Stimulated activated CD4-positive, alpha-beta T cell treated with anti-CD3 and anti-CD28 coated beads, Interleukin-1b, Interleukin-23, amount 100 ng/mL, for 24 hours (primary cell): ENCODE data around the gene FSCN2.

ENCODE experiments used
- DNase-seq, 4 experiments: peaks; one replicate each; pipeline ENCODE4 v3.0.0-alpha.2; 2020; ENCODE audit warnings: low read depth in 4 of 4, low spot score in 1 of 4

FSCN2 gene

DNA sequence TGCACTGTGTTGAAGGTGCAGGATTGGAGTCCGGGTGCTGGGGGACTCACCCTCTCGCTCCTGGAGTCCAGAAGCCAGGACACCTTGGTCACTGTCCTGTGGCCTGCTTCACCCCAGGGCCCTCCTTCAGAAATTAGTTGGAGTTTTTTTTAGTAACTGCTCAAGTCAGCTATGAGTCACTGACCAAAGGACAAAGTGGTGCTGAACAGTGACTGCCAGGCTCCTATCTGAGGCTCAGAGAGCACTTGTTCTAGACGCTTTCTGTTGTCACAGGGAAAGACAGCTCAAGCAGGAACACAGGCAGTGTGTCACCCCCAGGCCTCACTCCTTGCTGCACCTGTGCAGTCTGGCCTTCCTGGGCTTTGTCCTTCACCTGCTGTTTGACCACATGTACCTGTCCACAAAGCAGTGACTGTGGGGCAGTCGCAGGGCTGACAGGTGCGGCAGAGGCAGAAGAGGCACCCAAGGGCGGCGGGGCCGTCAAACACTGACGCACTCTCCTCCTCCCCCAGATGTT lies 28.1 kb downstream of the FSCN2 start:
- DNase-seq, result no peak

DNA sequence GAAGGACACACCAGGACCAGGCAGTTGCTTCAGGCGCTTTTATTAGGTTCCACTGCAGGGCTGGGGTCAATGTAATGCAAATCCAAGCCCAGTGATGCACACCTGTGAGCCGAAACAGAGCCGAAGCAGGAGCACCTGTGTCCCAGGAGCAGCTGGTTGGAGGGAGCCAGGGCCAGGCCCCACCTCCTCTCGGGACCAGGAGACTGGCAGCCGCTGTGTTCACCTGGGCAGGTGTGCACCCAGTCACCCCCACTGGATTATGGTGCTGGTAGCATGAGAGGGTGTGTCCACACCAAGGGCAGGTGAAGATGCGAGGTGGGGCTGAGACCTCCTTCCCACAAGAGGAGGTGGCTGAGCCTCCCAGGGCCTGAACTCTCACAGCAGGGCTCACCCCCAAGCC lies 28.7 kb downstream of the FSCN2 start:
- DNase-seq, result no peak

DNA sequence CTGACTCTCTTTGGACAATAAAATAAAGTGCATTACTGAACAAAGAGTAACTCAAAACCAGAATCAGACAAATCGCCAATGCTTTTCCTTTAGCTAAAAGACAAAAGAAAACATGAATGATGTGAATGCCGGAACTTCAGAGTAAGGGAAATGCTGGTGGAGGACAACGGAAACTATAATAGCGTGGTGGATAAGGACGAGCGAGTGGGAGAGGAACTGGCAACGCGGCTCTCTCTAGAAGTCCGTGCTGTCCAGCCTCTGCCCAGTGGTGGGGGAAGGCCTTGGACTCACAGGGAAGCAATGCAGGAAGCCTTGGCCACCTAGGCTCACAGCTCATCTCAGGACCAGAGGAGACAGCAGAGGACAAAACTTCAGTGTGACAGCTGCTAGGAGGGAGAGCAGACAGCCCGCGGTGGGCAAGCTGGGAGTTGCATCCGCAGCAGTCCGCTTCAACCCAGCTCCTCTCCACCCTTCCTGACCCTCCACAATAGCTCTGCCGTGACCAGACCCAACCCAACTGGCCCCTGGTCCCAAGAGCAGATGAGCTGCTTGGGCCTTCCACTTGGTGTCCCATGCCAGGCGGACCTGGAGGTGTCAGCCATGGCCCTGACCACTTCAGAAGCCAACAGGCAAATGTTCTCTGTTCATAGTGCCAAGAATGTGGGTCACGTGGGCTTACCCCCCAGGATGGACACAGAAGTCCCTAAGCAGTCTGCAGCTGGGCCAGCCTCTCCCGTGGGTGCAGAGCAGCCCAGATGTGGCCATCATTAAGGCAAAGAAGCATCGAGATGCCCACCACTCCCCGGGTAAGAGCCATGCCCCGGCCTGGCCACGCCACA lies 29.3 kb downstream of the FSCN2 start:
- no peak for DNase-seq

DNA sequence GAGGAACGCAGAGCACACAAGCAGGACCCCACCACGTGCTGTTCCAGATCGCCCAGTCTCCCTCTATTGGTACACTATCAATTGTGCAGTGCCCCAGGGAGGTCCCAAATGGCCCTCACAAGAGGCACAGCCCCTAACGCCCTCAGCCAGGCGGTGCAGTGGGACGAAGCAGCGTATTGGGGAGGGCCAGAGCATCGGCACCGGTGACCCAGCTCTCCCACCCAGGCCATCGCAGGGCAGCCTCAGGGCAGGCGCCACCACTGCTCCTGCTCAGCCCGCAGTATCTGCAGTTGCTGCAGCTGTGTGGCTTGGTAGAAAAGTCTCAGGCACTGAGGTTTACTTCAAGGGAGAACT lies 29.9 kb downstream of the FSCN2 start:
- no peak for DNase-seq

DNA sequence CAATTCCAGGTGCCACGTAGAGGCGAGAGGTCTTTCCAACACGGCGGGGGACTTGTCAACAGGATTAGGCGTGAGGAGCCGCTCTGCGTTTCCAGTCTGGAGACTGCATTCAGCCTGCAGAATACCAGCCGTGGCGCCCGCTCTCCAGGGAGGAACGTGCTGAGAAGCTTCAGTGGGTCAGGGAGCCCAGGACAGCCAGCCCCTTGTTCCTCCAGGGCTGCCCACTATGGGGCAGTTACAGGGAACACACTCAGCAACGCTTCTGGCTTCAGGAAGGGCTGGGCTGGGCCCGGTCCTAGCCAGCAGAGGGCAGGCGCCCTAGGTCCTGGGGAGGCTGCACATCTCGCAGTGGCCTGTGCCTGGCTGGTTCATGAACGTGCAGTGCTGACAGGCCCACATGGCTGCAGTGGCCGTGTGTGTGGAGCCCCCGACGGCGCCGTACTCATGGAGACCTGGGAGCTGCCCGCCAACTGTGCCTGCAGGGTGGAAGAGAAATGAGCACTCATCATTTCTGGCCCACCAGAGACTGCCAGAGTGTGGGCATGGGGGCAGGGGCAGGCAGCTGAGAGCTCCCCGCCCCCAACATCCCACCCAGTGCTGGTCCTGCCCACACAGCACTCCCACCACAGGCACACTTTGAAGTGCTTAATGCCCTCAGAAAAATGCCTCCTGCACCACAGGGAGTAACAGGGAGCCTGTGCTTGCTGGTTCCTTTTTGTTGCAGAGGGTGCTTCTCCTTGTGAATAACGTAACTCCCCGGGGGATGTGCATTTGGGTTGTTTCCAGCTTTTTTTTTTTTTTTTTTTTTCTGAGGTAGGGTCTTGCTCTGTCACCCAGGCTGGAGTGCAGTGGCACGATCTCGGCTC lies 31.0 kb downstream of the FSCN2 start:
- DNase-seq, result no peak

DNA sequence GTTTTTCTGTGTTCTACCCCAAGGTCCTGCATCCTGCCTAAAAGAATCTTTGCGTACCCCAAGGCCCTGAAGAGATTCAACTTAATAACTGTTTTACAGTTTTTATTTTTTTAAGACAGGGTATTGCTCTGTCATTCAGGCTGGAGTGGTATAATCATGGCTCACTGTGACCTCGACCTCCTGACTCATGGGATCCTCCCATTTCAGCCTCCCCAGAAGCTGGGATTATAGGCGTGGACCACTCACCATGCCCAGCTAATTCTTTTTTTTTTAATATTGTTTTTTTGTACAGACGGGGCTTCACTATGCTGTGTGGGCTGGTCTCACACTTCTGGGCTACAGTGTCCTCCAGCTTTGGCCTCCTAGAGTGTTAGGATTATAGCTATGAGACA lies 33.3 kb downstream of the FSCN2 start:
- no peak for DNase-seq

DNA sequence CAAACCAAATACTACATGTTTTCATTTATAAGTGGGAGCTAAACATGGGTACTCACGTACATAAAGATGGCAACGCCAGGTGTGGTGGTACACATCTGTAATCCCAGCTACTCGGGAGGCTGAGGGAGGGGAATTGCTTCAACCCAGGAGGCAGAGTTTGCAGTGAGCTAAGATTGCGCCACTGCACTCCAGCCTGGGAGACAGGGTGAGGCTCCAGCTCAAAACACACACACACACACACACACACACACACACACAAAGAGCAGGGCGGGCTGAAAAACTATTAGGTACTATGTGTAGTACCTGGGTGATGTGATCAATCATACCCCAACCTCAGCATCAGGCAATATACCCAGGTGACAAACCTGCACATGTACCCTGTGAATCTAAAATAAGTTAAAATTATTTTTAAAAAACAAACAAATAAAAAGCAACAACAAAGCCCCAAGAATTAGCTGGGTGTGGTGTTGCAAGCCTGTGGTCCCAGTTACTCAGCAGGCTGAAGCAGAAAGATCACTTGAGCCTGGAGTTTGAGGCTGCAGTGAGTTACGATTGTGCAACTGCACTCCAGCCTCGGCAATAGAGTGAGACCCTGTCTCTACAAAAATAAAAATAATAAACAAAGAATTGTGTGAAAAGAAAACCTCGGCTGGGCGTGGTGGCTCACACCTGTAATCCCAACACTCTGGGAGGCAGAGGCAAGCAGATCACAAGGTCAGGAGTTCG lies 35.8 kb downstream of the FSCN2 start:
- no peak for DNase-seq

DNA sequence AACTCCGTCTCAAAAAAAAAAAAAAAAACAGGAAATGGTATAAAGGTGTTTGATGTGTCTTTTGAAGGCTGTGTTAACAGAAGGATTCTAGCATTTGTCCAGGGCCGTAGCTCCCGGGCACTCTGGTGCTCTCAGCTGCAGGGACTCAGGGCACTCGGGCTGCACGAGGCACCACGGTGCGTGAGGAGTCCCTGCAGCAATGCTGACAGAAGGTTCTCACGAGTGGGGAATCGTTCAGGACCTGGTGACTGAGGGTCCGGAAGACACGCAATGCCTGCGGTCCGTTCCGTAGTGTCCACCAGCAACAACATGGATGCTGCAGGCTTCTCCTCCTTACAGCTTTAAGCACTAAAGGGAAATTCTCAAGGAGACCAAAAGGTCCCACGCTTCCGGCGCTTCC lies 36.6 kb downstream of the FSCN2 start:
- DNase-seq, result no peak

DNA sequence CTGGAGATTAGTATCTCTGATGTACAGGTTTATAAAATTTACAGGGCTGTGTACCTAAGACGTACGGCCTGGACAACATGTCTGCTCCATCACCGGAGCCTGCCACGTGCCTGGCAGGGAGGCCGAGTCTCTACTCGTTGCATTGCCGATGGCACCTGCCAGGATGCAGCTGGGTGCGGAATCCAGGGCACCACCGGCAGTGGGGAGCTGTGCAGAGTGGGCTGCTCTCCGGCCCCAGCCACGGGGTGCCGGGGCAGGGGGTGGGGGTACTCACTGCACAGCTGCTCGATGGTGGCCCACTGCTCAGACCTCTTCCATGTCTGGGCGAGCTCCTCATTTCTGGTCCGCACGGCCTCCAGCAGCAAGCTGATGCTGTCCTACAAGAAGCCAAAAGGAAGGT lies 37.1 kb downstream of the FSCN2 start:
- no peak for DNase-seq

DNA sequence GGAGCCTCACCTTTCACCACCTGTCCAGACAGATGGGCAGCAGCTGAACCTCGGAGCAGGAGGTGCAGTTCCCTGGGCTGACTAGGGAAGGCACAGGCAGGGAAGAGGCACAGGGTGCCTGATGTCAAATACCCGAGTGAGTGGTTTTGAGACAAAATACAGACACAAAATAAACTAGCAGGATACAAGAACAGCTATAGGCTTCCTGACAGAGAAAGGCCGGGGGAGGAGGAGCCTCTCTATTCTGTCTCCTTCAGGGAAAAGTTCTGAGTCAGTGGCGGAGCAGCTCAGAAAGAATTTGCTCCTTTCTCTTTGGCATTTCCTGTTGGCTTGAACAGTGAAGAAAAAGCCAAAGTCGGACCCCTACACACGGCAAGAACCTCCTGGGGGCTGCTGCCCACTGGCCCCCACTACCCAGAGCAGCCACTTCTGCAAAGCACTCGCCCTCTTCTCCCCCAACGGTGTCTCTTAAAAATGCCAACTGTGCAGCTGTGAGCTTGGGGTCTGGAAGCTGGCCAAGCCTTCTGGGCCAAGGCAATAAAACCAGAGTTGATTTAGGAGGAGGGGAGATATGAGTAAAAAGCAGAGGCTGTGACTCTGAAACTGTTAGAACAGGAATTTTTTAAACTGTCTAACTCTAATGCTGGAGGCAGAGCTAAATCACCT lies 38.4 kb downstream of the FSCN2 start:
- DNase-seq, result no peak

DNA sequence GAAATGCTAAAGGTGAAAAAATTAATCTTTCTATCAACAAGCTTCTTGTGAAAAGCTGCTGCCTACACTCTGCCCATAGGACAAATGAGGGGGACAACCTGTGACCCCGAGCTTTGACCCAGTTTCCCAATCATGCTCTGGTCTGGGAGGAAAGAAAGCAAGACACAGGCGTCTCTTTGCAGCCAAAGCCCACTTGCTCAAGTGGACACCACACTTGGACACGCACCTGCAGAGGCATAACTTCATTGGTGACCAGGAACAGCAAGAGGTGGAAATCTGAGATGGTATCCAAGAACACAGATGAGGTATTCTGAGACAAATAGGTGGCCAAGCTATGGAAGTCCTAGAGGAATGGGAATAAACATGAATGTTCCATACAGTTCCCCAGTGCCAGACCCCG lies 39.0 kb downstream of the FSCN2 start:
- DNase-seq, result no peak

DNA sequence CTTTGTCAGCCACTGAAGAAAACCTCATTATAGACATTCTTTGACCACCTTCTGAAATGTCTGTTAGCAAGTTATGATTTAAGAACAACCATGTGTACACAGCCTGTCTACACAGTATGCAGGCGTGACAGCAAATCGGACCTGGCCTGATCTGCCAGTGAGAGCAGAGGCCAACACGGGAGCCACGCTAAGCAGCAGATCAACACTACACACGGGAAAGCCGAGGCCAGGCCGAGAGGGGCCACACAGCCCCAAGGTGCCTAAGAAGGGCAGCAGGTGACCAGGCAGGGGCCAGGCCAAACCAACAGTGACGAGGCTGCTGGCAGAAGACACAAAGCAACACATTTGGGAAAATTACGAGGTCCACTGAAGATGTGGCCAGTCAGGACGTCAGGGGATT lies 40.2 kb downstream of the FSCN2 start:
- no peak for DNase-seq

DNA sequence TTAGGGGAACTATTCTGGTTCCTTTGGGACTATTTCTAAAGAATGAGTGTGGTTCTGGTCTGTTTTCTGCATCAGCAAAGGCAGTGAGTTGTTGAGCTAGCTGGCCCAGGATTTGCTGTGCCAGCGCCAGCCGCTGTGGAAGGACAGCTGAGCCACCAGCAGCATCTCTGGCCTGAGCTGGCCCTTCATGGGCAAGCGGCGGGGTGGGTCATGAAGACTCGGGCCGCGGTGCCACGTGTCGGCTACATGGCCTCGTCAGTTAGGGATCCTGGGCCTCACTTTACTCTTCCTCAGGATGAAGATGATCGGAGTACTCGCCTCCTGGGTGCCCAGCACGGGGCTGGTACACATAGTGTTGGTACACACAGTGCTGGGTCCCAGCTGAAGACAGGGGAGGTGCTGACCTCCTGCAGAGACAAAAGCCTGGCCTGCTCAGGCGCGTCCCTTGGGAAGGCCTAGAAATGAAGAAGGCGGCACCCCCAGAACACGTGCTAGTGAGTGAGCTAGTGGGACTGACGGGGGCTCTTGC lies 41.9 kb downstream of the FSCN2 start:
- DNase-seq, result no peak

DNA sequence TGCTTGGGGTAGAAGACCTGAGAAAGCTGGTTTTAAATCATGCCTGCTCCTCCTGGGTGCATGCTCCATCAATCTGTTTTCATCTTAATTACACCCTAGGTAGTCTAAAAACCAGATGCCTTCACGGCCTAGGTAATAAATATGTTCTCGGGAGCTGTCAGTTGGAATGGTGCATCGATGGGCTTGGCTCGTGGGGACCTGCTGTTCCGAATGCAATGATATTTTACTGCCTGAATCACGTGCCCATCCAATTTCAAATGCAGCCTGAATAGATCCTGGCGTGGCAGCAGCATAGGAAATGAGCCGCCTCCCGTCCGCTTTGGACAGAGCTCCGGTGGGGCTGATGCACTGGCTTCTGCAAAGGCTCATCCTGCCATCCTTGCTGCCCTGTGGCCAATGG lies 42.8 kb downstream of the FSCN2 start:
- DNase-seq, result no peak

DNA sequence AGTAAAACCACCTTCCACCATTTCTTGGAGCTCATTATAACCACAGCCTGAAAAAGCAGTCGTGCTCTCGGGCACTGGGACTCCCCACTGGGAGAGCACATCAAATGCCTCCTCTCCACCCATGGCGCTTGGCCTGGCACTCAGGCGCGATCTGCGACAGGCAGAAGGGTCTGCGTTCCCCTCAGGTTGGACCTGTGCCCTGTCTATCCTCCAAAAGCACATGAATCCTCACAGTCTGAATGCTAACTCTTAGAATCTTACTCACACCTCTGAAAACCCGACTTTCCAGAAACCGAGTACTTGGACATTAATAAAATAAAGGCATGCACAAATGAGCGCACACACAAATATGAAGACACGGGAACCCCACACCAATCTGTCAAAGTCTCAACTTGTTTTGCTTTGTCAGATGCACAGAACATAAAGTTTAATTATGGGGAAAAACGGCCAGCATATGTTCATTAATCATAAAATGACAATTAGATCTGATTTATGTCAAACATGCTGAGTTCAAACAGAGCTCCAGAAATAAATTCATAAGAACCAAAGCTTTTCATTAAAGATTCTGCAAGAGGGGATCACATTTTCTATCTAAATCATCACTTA lies 44.5 kb downstream of the FSCN2 start:
- DNase-seq, result no peak

DNA sequence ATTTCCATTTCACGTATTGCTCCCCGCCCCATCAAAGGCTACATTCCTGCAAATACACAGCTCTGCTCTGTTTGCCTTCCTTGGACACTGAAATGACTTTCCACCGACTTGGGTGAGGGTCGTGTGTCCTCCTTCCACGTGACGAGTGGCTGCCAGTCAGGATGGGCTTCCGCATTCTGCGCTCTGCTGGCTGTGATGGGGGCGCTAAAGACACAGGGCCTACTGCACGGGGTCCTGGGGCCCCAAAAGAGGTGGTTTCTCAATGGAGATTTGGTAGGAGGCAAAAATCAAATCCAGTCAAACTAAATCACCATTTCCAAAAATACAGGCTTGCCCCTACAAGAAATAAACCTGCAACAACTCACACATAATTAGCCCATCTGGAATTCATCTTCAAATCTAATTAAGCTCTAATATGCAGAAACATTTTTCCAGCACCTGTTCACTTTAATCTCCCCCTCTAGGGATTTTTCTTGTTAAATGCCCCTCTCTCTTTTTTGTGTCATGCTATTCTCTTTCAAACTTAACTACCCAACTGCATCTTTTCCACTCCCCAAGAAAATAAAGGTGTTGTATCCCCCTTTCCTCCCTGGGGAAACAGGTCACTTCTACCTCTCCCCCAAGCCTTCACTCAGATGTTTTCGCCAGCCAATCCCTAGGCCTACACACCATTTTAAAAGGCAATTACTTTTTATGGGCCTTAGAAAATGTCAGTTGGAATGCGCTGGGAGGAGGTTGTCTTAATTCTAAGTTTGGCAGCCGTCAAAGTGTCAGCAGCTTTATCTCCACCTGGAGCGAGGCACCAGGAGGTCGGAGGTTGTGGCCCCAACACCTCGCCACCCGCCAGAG lies 45.8 kb downstream of the FSCN2 start:
- no peak for DNase-seq

DNA sequence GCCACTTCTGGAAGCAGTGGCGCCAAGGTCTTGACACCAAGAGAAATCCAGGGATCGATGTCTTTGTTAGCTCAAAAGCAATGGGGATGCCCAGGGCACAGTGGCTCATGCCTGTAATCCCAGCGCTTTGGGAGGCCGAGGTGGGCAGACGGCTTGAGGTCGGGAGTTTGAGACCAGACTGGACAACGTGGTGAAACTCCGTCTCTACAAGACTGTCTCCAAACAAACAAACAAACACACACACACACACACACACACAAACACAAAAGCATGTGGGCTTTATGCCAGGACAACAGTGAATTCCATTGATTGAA lies 46.4 kb downstream of the FSCN2 start:
- DNase-seq, result no peak

DNA sequence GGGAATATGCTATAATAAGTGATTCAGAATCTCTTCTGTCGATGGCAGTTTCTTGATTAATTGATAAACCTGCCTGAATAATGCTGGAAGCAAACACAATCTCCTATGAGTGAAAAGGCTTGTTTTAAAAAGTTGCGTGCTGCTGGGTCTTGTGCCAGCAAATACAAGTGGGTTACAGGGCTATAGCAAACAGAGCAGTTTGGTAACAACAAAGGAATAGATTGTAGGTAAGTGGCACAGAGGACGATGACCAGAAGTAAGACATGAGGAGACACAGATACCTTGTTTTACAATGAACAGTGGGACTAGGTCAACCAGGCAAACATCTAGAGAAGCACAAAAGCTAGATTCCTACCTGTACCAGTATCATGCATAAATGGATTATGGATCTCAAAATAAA lies 47.7 kb downstream of the FSCN2 start:
- no peak for DNase-seq

DNA sequence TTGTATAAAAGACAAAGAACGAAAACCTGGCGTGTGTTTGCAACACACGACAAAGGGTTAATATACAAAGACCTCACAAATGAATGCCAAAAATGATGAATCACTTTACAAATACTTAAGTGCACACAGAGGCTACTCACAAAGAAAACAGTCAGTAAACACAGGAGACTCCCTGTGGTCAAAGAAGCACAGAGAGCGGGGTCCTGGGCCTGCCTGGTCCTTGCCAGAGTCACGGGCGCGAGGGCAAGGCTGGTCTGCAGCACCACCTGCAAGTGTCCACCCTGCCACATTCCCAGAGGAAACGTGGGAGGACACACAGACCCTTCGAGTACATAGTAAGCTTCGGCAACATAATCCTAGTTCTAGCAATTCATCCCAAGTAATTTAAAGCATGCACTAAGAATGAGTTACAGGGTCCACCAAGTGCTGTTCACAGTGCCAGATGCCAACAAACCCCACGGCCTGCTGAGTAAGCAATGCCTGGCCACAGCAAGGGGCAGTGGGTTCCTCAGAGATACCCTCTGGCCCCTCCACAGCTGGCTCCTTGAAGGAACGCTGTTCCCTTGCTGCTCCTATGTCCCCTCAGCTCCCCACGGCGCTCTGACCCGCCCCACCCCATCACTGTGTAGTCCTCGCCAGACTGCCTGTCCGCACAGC lies 48.6 kb downstream of the FSCN2 start:
- DNase-seq, result no peak
